GM13977 (cell line): Measurements from ENCODE around the gene LEMD1.
"Not testable (repeated sequence)": the region's sequence is repeated elsewhere in the genome, so short reads cannot be mapped to it uniquely, and the experiment has no call there.

Source experiments
- DNase-seq: peaks from one replicate; pipeline ENCODE4 v3.0.0; 2012; ENCODE audit warnings: low spot score
- CTCF ChIP-seq: IDR thresholded peaks from 2 replicates; pipeline ENCODE4 v1.5.1; 2012; ENCODE audit warnings: mild to moderate bottlenecking, control low read depth; ENCODE audit not compliant: insufficient read depth; ENCODE audit errors: extremely low read depth, missing control alignments
- in situ Hi-C: fragments of 300-500 bp; cut with MboI; formaldehyde crosslinking; loops from one replicate; pipeline ENCODE4 v1.12.0; 2022; ENCODE audit warnings: low sequenced_read_pairs, low pct_unique_long_range_greater_than_20kb, mixed read lengths, inconsistent platforms; ENCODE audit not compliant: unreplicated experiment

Gene LEMD1

DNA sequence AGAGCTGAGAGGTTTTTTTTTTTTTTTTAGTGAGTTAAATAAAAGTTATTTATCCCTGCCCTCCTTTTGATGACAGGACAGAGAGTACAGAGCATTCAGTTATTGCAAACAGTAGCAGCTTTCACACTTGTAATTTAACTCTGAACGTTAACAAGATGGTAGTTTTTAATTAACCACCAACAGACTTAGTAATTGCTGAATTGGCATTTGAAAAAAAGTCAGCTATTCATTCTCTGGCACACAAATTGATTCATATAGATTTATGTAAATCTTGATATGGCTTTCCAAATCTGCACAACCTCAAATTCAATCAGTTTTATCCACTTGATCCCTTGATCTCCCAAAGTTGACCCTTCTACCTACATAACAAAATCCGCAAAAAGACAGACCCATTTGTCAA, 918 bp downstream of the LEMD1 start:
- in situ Hi-C loops: no loop called here
- TF ChIP-seq CTCF: no peak

GRCh38 chr1:205417870-205418635, 3.8 kb downstream of the LEMD1 start:
- TF ChIP-seq CTCF: no peak
- in situ Hi-C loops: no loop called here

More for the DNA sequence above, 918 bp downstream of the LEMD1 start:
- no peak for DNase-seq

GRCh38 chr1:205416322-205416721, 5.5 kb downstream of the LEMD1 start:
- in situ Hi-C loops: no loop called here
- DNase-seq: no peak
- no peak for TF ChIP-seq CTCF

More at GRCh38 chr1:205417870-205418635, 3.8 kb downstream of the LEMD1 start:
- DNase-seq: no peak

DNA sequence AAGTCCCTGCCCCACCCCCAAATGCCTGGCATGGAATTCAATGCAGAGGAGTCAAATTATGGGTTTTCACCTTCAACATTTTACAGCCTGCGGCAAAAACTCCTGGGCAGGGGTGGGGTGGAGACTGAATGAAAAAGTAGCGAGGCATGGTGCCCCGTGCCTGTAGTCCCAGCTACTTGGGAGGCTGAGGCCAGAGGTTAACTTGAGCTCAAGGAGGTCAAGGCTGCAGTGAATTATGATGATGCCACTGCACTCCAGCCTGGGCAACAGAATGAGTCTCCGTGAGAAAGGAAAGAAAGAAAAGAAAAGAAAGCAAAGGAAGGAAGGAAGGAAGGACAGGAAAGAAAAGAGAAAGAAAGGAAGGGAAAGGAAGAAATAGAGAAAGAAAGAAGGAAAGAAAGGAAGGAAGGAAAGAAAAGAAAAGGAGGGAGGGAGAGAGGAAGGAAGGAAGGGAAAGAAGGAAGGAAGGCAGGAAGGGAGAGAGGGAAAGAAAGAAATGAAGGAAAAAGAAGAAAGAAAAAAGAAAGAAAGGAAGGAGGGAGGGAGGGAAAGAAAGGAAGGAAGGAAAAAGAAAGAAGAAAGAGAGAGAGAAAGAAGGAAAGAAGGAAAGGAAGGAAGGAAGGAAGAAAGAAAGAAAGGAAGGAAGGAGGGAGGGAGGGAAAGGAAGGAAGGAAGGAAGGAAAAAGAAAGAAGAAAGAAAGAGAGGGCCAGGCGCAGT, 11.1 kb downstream of the LEMD1 start:
- no peak for TF ChIP-seq CTCF
- DNase-seq: no peak
- in situ Hi-C loops: no loop called here

DNA sequence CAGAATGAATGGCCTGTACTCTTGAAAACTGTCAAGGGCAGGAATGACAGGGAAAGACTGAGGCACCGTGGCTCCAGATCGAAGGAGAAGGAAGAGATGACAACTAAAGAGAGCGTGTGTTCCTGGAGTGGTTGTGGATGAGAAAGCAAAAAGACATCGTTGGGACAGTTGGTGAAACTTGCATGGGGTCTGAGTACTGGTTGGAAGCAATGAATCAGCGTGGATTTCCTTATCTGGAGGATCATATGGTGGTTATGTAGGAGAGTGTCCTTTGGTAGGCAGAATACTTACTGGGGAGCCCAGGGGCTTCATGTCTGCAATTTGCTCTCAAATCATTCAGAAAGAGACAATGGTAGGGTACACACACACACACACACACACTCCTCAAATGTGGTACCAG, 13.9 kb downstream of the LEMD1 start:
- in situ Hi-C loops: no loop called here
- no peak for TF ChIP-seq CTCF
- no peak for DNase-seq

DNA sequence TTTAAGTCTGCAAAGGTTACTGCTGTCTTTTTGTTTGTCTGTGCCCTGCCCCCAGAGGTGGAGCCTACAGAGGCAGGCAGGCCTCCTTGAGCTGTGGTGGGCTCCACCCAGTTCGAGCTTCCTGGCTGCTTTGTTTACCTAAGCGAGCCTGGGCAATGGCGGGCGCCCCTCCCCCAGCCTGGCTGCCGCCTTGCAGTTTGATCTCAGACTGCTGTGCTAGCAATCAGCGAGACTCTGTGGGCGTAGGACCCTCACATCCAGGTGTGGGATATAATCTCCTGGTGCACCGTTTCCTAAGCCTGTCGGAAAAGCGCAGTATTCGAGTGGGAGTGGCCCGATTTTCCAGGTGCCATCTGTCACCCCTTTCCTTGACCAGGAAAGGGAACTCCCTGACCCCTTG, 15.6 kb downstream of the LEMD1 start:
- DNase-seq, in situ Hi-C loops: not testable (repeated sequence)

DNA sequence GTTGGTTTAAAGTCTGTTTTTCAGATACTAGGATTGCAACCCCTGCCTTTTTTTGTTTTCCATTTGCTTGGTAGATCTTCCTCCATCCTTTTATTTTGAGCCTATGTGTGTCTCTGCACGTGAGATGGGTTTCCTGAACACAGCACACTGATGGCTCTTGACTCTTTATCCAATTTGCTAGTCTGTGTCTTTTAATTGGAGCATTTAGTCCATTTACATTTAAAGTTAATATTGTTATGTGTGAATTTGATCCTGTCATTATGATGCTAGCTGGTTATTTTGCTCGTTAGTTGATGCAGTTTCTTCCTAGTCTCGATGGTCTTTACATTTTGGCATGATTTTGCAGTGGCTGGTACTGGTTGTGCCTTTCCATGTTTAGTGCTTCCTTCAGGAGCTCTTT, 17.4 kb downstream of the LEMD1 start:
- in situ Hi-C loops, DNase-seq: not testable (repeated sequence)

GRCh38 chr1:205398586-205398985, 23.3 kb downstream of the LEMD1 start:
- in situ Hi-C loops: no loop called here
- TF ChIP-seq CTCF: no peak

More at GRCh38 chr1:205398586-205398985, 23.3 kb downstream of the LEMD1 start:
- no peak for DNase-seq
